ENCODE measurements around the gene DEPDC4.

- no peak for TF ChIP-seq EP300 (IDR thresholded peaks at IDR 0.05)
- TF ChIP-seq CTCF (IDR thresholded peaks at IDR 0.05): no peak
- TF ChIP-seq POLR2A (IDR thresholded peaks at IDR 0.05): no peak
Observed at GRCh38 chr12:100213016-100213891, 53.6 kb downstream of the DEPDC4 start.
